Liver (tissue), 9 donors: ENCODE data around the gene DSCAM. TPM values are rescaled to one million over a fixed set of nuclear protein-coding genes. Genes with fewer than 3 reads are reported as not detected.

Source experiments
- DNase-seq: peaks from one replicate; pipeline ENCODE4 v3.0.0-alpha.2; 2017; ENCODE audit warnings: low spot score
- H3K27ac ChIP-seq, 2 donors: one replicate each; pipeline ENCODE4 v1.7.0; 2013; ENCODE audit warnings: inconsistent platforms in 2 of 2, low read length in 2 of 2, control low read depth in 1 of 2, low read depth in 1 of 2, mild to moderate bottlenecking in 1 of 2
- H3K27me3 ChIP-seq, 4 donors: one replicate each; pipeline versions ENCODE4 v1.6.1 to v1.7.0; 2013; ENCODE audit warnings: low read length in 3 of 4, inconsistent platforms in 1 of 4, mild to moderate bottlenecking in 1 of 4, moderate library complexity in 1 of 4; ENCODE audit not compliant: control insufficient read depth in 4 of 4, insufficient read depth in 4 of 4
- H3K36me3 ChIP-seq, 4 donors: one replicate each; pipeline versions ENCODE4 v1.6.1 to v1.7.0; 2013; ENCODE audit warnings: low read length in 3 of 4, mild to moderate bottlenecking in 3 of 4, low read depth in 1 of 4, moderate library complexity in 1 of 4; ENCODE audit not compliant: control insufficient read depth in 4 of 4, insufficient read depth in 3 of 4
- H3K4me1 ChIP-seq, 4 donors: one replicate each; pipeline versions ENCODE4 v1.6.1 to v1.7.0; 2013; ENCODE audit warnings: low read length in 3 of 4, mild to moderate bottlenecking in 3 of 4, moderate library complexity in 1 of 4; ENCODE audit not compliant: control insufficient read depth in 4 of 4, insufficient read depth in 4 of 4
- H3K4me3 ChIP-seq, 3 donors: one replicate each; pipeline versions ENCODE4 v1.6.1 to v1.7.0; 2013; ENCODE audit warnings: low read length in 3 of 3, control low read depth in 1 of 3, low read depth in 1 of 3, mild to moderate bottlenecking in 1 of 3
- H3K9ac ChIP-seq, 2 donors: one replicate each; pipeline ENCODE4 v1.7.0; 2013; ENCODE audit warnings: low read length in 2 of 2, mild to moderate bottlenecking in 2 of 2, moderate library complexity in 2 of 2, control low read depth in 1 of 2, low read depth in 1 of 2
- H3K9me3 ChIP-seq, 4 donors: one replicate each; pipeline versions ENCODE4 v1.6.1 to v1.7.0; 2013; ENCODE audit warnings: low read length in 3 of 4; ENCODE audit not compliant: control insufficient read depth in 4 of 4
- EGR1 ChIP-seq, 2 donors: IDR thresholded peaks; 2 replicates each; pipeline ENCODE4 v1.6.1; 2016 to 2018; ENCODE audit warnings: antibody characterized with exemption in 2 of 2, low read depth in 2 of 2
- FOXA2 ChIP-seq: IDR thresholded peaks from 2 replicates; pipeline ENCODE4 v1.6.1; 2016; ENCODE audit warnings: antibody characterized with exemption
- GABPA ChIP-seq, 2 donors: IDR thresholded peaks in 1 of 2; conservative IDR thresholded peaks in 1 of 2; 2 replicates each; pipeline ENCODE4 v1.6.1; 2016; ENCODE audit warnings: antibody characterized with exemption in 2 of 2, mild to moderate bottlenecking in 1 of 2, moderate library complexity in 1 of 2
- HNF4A ChIP-seq, 2 donors: conservative IDR thresholded peaks; 2 replicates each; pipeline ENCODE4 v1.6.1; 2016; ENCODE audit warnings: antibody characterized with exemption in 2 of 2, mild to moderate bottlenecking in 2 of 2
- HNF4G ChIP-seq: IDR thresholded peaks from 2 replicates; pipeline ENCODE4 v1.6.1; 2016; ENCODE audit warnings: antibody characterized with exemption
- JUND ChIP-seq, 2 donors: IDR thresholded peaks; 2 replicates each; pipeline ENCODE4 v1.6.1; 2016; ENCODE audit warnings: antibody characterized with exemption in 2 of 2
- MAX ChIP-seq: IDR thresholded peaks from 2 replicates; pipeline ENCODE4 v1.6.1; 2016; ENCODE audit warnings: antibody characterized with exemption
- NR2F2 ChIP-seq: IDR thresholded peaks from 2 replicates; pipeline ENCODE4 v1.6.1; 2016; ENCODE audit warnings: antibody characterized with exemption
- RAD21 ChIP-seq, 2 donors: IDR thresholded peaks; 2 replicates each; pipeline ENCODE4 v1.6.1; 2016; ENCODE audit warnings: antibody characterized with exemption in 2 of 2, mild to moderate bottlenecking in 2 of 2
- RXRA ChIP-seq, 2 donors: IDR thresholded peaks; 2 replicates each; pipeline ENCODE4 v1.6.1; 2017 to 2018; ENCODE audit warnings: antibody characterized with exemption in 2 of 2, mild to moderate bottlenecking in 1 of 2
- SP1 ChIP-seq: IDR thresholded peaks from 2 replicates; pipeline ENCODE4 v1.6.1; 2018; ENCODE audit warnings: antibody characterized with exemption, mild to moderate bottlenecking
- ZBTB33 ChIP-seq: IDR thresholded peaks from 2 replicates; pipeline ENCODE4 v1.6.1; 2016; ENCODE audit warnings: antibody characterized with exemption
- WGBS: extraction: QIAGEN DNeasy Blood & Tissue Kit; methylation state at CpG from one replicate; pipeline ENCODE4 v1.1.7; 2013; 5-methylcytosine and 5-hydroxymethylcytosine counted together
- polyA plus RNA-seq, 2 donors: library from polyadenylated mRNA; stranded (reverse) in 1 of 2; unstranded in 1 of 2; fragments of 200-250 nt in 1 of 2; fragments of >200 nt in 1 of 2; fragmentation: Nextera tagmentation in 1 of 2; extraction: Ambion mirVana in 1 of 2; gene quantifications; one replicate each; pipeline versions ENCODE4 v1.2.1 to v1.2.3, GENCODE V29; 2013 to 2015
- total RNA-seq, 2 donors: library from RNA; depleted of rRNA; stranded (reverse); fragments of >200 nt; gene quantifications; one replicate each; pipeline ENCODE4 v1.2.3, GENCODE V29; 2014
- TF ChIP-seq, protein P1 (sequence below): fragments of 150-350 bp; IDR thresholded peaks from 2 replicates; pipeline ENCODE4 v1.5.1; 2017; ENCODE audit warnings: improper control_type of control experiment, low read depth, low read length; ENCODE audit not compliant: missing input control
- TF ChIP-seq, protein P2 (sequence below): IDR thresholded peaks from 2 replicates; pipeline ENCODE4 v1.6.1; 2016; ENCODE audit warnings: antibody characterized with exemption, mild to moderate bottlenecking
- donor health status: healthy.
- donor health status: healthy.
- donor health status: healthy.
- donor health status: healthy.
- donor health status: healthy.

DSCAM gene
- total and polyA plus RNA-seq, 4 donors: 0.02 to 0.23 (median 0.10) TPM

DNA sequence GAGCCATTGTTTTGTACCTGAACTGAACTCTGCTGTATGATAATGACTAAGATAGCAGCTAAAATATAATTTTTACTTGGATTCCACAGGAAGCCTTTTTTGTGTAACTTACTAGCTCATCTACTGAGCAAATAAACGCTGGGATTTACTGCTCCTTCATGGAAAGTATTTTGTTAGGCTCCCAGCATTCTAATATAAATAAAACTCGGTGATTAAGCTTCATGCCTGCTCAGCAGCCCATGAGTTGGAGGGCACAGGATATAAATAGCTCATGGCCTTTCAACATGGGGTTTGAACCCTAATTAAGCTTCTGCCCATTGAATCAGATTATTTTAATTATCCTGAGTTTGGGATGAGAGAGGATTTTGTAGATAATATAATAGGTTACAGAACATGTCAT is 799.7 kb downstream of the DSCAM start (continued):
- TF ChIP-seq, protein P1, sequence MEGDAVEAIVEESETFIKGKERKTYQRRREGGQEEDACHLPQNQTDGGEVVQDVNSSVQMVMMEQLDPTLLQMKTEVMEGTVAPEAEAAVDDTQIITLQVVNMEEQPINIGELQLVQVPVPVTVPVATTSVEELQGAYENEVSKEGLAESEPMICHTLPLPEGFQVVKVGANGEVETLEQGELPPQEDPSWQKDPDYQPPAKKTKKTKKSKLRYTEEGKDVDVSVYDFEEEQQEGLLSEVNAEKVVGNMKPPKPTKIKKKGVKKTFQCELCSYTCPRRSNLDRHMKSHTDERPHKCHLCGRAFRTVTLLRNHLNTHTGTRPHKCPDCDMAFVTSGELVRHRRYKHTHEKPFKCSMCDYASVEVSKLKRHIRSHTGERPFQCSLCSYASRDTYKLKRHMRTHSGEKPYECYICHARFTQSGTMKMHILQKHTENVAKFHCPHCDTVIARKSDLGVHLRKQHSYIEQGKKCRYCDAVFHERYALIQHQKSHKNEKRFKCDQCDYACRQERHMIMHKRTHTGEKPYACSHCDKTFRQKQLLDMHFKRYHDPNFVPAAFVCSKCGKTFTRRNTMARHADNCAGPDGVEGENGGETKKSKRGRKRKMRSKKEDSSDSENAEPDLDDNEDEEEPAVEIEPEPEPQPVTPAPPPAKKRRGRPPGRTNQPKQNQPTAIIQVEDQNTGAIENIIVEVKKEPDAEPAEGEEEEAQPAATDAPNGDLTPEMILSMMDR: no peak
- no peak for TF ChIP-seq EGR1 (IDR thresholded peaks at IDR 0.05; ENCODE audit: low read depth in 2 of 2)
- TF ChIP-seq HNF4A (conservative IDR thresholded peaks at IDR 0.05): no peak
- no peak for TF ChIP-seq RXRA (IDR thresholded peaks at IDR 0.05)
- no peak for TF ChIP-seq HNF4G

DNA sequence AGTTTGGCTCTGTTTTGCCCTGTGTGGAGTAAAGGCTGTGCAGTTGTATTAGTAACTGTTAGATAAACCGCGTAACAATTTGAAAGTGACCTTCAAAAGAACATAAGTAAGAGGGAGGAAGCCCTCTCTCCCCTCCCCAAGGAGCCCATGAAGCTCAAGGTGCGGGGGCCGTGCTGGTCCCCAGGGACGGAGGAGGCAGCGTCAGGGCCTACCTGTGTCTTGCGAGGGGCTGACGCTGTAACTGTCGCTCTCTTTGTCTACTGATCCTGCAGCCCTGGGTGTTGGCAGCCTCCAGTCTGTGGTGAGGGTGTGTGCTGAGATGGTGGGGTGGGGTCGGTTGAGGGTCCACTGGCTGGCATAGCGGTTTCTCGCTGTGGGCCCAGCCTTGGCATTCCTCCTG is 803.1 kb downstream of the DSCAM start:
- no peak for DNase-seq
- Histone ChIP-seq H3K27me3 (no peaks in the 10 kb centered on the region), H3K4me3 (no peak overlapping the region), H3K4me1 (no peaks in the 10 kb centered on the region), H3K9ac (no peak overlapping the region), H3K36me3 (no peaks in the 10 kb centered on the region), H3K27ac (no peak overlapping the region), H3K9me3 (peaks cover 0 to 2% (median 0%) of the 10 kb centered on the region in 4 donors)
- 95% methylated on average over 12 of the region's 12 CpGs for WGBS
- no peak for TF ChIP-seq JUND (IDR thresholded peaks at IDR 0.05)
- no peak for TF ChIP-seq ZBTB33
- TF ChIP-seq RXRA (IDR thresholded peaks at IDR 0.05): no peak
- no peak for TF ChIP-seq RAD21 (IDR thresholded peaks at IDR 0.05)
- no peak for TF ChIP-seq EGR1 (IDR thresholded peaks at IDR 0.05; ENCODE audit: low read depth in 2 of 2)
- TF ChIP-seq NR2F2: no peak
- no peak for TF ChIP-seq SP1
- no peak for TF ChIP-seq GABPA (IDR thresholded peaks at IDR 0.05 in 1 of 2, conservative IDR thresholded peaks at IDR 0.05 in 1 of 2)
- TF ChIP-seq MAX: no peak
- TF ChIP-seq, protein P1: no peak
- no peak for TF ChIP-seq FOXA2
- TF ChIP-seq, protein P2, sequence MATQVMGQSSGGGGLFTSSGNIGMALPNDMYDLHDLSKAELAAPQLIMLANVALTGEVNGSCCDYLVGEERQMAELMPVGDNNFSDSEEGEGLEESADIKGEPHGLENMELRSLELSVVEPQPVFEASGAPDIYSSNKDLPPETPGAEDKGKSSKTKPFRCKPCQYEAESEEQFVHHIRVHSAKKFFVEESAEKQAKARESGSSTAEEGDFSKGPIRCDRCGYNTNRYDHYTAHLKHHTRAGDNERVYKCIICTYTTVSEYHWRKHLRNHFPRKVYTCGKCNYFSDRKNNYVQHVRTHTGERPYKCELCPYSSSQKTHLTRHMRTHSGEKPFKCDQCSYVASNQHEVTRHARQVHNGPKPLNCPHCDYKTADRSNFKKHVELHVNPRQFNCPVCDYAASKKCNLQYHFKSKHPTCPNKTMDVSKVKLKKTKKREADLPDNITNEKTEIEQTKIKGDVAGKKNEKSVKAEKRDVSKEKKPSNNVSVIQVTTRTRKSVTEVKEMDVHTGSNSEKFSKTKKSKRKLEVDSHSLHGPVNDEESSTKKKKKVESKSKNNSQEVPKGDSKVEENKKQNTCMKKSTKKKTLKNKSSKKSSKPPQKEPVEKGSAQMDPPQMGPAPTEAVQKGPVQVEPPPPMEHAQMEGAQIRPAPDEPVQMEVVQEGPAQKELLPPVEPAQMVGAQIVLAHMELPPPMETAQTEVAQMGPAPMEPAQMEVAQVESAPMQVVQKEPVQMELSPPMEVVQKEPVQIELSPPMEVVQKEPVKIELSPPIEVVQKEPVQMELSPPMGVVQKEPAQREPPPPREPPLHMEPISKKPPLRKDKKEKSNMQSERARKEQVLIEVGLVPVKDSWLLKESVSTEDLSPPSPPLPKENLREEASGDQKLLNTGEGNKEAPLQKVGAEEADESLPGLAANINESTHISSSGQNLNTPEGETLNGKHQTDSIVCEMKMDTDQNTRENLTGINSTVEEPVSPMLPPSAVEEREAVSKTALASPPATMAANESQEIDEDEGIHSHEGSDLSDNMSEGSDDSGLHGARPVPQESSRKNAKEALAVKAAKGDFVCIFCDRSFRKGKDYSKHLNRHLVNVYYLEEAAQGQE: no peak
